GM19452 (cell line): ENCODE data around the gene YIF1A.
A peak's percentile ranks its signal among the peaks of the same experiment; 100 is the strongest.

ENCODE experiments used
- ATAC-seq: cut with Tn5 transposase; IDR thresholded peaks from one replicate; pipeline ENCODE4 v1.9.1; 2021; ENCODE audit not compliant: unreplicated experiment

YIF1A gene, protein sequence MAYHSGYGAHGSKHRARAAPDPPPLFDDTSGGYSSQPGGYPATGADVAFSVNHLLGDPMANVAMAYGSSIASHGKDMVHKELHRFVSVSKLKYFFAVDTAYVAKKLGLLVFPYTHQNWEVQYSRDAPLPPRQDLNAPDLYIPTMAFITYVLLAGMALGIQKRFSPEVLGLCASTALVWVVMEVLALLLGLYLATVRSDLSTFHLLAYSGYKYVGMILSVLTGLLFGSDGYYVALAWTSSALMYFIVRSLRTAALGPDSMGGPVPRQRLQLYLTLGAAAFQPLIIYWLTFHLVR

DNA sequence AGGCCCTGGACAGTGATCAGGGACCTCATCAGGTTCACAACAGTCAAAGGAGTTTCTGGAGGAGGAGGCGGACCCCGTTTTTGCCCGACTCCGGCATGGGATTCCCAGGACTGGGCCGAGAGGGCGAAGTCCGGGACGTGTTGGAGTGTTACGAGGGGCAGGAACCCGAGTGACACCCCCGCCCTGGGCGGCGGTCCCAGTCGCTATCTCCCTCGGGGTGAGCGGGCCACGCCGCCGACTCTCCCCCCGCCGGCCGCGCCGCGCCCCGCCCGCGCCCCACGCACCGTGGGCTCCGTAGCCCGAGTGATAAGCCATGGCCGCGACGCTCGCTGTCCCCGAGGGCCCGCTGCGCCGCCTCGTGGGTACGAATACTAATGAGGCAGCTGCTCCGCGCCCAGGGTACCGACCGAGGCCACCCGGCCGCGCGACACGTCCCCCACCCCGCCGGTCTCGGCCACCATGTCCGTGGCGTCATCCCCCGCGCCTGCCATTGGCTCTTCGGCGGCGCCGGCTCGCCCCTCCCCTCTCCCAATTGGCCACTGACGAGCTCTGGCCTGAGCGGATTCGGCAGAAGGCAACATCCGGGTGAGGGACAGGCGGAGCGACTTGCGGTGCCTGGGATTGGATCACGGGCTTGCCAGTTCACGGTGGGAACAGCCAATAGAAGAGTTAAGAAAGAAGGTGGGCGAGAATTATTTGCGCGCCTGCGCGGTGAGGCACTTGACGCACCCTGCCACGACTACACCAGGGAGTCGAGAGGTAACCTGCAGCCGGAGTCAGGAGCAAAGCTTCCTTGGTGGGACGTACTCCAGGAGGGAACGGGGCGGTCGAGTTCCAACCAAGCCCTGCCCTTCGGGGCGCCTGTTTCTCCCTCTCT is at the start of gene YIF1A:
Gene YIF1A, minus strand, starts transcription at position 473 of the 877 bp plus-strand sequence. Its CDS starts 158 bp downstream, at position 315.
- ATAC-seq = peak; percentile 85

DNA sequence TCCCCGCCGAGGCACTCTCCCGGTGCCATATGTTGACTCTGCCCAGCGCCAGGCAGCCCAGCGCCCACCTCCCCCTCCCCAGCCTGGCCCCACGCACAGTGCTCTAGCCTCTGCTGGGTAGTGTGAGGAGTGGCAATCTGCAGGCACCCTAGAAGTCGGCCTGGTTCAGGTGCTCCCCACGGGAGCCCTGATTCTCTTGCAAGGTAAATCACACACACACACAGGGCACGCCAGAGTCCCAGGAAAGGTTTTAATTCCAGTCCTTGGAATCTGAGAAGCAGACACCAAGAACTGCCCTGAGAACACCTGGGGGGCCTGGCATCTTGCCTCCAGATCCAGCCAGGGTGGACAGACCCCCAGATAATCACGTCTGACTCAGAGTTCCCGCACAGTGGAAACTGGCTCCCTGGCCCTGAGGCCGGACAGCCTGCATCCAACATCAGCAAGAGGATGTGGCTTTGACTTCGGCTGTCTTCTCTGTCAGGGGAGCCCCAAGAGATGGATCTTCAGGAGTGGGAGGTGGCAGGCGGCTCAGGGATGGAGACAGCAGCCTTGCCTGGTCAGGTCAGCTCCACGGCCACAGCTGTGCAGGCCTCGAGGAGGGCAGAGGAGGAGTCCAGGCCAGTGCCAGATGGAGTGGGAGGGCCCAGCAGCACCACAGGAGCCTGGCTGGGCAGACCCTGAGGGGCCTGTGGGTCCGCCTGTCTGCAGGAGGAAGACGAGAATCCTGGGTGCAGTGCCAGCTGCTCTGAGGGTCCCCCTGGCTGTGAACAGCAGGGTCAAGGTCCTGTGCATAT is 48.4 kb upstream of the YIF1A start:
- ATAC-seq = no peak

DNA sequence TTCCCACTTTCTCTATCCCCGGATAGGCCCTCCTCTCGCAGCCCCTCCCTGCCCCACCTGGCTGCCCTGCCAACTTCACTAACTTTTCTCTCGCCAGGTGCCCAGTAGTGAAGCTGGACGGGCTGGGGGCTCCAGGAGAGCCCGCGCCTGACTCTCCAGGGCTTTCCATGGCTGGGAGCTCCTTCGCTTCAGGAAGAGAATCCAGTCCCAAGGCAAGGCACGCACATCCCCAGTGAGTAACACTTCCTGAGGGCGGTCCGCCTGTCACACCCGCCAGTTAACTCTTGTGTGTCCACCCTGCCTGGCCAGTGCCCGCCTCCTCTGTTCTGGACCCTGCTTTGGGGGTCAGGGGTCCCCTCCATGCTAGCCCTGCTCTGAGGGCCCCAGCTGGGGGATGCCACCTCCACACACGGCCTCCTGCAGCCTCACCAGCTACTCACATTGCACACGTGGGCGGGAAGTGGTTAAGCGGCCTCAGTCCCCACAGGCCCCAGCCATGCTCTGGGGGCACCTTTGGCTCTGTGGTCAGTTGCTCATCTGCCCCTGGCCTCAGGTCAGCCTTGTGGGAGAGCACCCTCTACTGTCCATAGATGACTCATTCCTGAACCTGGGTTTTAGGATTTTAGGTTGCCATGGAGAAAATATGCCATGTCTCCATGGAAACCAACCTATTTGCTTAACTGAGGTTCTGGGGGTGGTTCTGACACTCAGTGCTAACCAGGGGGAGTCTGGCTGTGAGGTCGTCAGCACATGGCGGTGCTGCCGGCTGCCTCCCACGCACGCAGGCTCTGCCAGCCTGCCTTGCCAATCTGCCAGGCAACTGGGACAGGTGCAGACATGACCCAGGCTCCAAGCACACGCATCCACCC is 47.5 kb upstream of the YIF1A start, which contains the start of gene RIN1:
Gene RIN1, minus strand, starts transcription at position 201 of the 869 bp plus-strand sequence. Its CDS starts 32 bp downstream, at position 169.
- peak; percentile 69 for ATAC-seq

DNA sequence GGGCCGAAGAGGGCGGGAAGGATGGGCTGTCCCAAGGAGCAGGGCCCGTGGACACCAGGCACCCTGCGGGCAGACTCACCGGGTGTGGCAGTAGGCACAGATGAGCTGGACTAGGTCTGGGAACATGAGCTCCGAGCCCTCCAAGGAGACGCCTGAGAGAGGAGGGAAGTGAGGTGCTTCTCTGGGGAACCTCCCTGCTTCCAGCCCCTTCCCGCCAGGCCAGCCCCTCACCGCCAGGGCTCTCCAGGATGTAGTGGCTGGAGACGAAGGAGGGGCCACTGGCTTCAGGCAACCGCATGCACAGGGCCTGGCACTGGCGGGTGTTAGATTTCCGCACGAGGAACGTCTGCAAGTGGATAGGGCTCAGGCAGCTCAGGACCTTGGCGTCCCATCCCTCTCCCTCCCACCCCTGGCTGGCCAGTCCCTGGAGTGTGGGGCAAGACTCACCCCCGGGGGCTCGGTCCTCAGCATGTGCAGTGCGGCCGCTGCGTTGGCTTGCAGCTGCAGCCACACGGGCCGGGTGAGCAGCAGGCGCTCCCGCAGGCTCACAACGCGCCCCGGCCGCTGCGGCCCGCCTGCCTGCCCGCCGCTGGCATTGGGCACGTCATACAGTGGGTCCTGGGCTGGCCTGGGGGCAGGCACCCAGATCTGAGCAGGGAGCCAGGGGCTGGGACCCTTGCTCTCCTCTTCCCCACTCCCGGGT is 46.7 kb upstream of the YIF1A start:
- ATAC-seq = no peak

DNA sequence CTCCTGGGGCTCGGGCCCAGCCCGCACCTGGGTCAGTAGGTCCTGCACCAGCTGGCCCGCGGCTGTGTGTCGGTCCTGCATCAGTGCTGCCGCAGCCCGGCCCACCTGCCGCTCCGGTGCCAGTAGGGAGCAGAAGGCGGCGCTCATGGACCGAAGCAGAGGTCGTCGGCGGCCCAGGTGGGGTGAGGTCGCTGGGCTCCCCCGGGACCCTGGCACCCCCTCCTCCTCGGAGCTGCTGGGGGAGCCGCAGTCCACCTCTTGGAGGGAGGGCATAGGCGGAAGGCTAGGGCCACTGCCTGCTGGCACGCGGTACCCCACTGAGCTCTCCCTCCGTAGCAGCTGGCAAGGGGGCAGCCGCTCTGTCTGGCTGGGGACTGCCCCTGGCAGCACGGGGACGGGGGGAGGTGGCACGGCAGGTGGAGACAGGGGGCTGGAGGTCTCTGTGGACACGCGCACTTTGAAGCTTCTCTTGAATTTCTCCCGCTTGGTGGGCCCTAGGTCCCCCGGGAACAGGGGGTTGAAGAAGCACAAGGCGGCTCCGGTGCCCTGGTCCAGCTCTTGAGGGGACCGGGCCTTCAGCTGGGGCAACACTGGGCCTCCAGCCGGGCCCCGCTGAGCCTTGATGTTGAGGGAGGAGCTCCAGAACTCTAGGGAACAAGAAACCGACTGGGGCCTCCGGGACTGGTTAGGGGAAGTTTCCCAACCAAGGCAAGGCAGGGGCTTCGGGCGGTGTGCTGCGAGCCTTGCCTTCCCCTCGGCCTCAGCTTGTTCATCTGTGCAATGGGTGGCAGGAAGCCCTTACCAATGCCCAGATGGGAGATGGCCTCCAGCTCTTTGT is 45.9 kb upstream of the YIF1A start:
- no peak for ATAC-seq

DNA sequence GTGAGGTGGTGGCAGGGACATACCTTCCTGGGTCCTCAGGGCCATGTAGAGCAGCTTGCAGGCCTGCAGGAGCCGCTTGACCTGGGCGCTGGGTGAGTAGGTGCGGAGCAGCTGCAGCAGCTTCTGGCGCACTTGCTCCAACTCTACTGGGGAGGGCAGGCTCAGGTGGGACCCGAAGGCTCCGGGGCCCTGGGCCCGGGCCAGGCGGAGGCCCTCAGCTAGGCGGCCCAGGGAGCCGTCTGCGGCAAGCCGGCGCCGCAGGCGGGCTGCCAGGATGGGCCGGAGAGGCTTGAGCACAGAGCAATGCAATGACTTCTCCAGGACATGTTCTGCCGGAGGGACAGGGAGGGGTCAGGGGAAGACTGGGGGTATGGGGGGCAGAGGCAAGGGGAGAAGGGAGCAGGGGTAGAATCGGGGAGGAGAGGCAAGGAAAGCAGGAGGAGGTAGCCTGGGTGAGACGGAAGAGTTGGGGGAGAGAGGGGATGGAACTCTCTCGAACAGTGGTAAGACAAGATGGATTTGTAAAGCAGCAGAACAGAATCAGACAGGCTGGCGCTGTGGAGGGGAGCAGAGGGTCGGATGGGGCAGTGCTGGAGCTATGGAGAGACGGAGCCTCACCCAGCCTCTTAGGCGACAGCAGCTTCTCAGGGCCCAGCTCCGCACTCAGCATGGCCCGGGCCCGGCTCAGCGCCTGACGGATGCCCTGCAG is 45.1 kb upstream of the YIF1A start:
- ATAC-seq = no peak

DNA sequence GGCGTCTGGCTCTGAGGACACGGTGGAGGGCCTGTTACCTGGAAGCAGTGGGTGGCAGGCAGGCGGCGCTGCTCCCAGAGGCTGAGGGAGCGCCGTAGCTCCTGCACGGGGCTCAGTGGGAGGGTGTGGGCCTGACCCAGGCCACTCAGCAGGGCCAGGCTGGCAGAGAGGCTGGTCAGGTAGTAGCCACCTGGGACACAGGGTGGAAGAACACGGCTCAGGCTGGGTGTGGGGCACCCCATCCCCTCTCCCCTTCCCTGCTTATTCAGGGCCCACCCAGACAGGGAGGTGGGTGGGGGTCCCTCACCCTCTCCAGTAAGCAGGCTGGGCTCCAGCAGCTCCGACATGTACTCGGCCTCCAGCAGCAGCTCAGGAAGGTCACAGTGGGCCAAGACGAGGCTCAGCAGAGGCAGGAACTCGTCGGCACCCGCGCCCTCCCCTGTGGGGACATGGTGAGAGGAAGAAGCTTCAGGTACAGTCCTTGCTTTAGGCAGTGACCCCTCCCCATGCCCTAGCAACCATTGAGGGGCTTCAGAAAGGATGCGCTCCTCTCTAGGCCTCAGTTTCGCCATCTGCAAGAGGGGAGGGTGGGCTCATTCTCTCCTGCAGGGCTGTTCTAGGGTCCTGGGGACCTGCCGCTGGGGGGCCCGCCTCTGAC is 44.4 kb upstream of the YIF1A start:
- no peak for ATAC-seq

DNA sequence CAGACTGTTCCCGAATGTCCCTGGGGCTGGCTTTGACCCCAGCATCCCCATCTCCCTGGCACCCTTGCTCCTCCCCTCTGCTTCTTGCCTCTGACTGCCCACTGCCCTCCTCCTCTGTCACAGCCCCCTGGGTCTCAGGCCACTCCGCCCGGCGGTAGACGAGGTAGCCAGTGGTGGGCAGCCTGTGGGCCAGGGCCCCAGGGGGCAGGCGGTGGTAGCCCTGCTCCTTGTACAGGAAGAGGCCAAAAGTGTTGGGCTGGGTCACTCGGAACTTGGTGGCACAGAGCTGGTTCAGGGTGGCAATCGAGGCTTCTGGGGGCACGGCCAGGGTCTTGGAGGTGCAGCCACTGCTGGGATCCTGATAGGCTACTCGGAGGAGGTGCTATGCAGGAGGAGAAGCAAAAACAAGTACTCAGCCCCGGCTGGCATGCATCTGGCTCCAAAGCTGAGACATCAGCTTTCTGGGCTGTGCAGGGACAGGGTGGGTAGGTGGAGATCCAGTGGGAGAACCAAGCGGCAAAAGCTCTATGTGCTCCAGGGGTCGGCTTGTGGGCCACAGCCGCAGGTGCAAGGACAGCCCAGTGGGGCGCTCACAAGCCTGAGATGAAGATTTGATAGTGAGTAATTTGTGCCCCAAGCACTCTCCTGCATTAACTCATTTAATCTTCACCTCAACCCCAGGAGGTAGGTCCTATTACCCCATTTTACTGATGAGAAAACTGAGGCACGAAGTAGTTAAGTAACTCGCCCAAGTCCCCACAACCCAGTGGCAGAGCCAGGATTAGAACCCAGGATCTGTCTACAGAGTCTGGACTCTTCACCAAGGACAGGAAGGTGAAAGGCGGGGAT is 43.7 kb upstream of the YIF1A start:
- no peak for ATAC-seq

DNA sequence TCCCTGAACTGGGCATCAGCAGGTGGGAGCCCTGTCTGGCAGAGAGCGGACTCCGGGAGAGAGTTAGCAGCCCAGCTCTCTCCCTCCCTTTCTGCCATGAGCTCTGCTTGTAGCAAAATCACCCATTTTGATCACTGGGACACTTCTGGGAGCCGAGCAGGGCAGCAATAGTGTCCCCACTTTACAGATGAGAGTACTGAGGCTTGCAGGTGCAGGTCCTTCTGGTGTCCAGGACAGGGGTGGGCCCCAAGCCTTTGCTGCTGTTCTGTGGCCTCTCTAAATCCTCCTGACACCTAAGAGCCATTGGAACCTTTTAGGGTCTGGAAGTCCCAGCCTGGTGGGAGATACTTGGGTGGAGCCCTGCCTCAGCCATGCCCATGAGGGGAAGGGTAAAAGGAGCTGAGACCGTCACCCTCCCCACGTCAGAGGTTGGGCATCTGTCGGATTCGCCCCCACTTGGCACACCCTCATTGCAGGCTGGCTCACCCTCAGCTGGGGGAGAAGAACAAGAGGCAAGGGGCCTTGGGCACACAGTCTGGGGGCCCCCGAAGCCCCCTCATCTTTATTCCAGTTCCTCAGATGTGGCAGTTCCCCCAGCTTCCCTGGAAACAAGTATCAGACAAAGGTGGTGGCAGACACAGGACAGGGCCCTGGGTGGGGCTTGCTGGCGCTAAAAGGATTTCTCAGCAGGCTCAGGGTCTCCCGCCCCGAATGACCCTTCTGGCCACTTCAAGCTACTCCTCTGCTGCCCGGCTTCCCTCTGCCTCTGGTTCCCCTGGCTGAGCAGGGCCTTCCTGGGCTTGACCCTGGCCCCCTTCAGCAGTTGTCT is 42.8 kb upstream of the YIF1A start:
- no peak for ATAC-seq

DNA sequence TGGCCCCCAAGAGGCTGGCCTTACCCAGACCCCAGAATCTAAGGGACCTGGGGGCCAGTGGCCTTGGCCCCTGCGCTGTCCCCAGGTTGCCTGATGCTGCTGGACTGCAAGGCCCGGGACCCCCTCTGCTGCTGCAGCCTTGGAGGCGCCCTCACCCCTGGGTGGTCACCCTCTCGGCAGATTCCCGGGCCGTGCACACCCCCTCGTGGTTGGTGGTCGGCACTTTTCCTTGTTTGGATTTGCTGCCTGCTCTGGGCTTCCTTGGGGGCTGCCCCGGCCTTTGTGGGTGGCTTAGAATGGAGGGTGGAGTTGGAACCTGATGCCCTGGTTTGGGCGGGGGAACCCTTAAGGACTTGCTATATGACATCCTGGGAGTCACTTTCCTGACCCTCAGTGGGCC is 42.0 kb upstream of the YIF1A start:
- ATAC-seq = no peak

DNA sequence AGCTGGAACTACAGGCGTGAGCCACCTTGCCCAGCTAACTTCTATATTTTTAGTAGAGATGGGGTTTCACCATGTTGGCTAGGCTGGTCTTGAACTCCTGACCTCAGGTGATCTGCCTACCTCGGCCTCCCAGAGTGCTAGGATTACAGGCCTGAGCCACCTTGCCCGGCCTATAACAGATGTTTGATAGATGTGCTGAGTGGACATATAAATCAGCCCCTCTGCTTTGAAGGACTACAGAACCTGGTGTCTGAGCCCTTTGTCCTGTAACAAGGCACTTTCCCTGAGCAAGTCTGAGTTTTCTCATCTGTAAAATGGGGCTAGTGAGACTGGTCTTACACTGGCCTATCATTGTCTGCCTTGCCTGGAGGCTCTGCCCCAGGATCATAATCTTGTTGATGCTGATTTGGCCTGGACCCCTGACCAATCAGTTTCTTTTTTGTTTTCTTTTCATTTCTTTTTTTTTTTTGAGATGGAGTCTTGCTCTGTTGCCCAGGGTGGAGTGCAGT is 40.3 kb upstream of the YIF1A start:
- ATAC-seq = no peak

DNA sequence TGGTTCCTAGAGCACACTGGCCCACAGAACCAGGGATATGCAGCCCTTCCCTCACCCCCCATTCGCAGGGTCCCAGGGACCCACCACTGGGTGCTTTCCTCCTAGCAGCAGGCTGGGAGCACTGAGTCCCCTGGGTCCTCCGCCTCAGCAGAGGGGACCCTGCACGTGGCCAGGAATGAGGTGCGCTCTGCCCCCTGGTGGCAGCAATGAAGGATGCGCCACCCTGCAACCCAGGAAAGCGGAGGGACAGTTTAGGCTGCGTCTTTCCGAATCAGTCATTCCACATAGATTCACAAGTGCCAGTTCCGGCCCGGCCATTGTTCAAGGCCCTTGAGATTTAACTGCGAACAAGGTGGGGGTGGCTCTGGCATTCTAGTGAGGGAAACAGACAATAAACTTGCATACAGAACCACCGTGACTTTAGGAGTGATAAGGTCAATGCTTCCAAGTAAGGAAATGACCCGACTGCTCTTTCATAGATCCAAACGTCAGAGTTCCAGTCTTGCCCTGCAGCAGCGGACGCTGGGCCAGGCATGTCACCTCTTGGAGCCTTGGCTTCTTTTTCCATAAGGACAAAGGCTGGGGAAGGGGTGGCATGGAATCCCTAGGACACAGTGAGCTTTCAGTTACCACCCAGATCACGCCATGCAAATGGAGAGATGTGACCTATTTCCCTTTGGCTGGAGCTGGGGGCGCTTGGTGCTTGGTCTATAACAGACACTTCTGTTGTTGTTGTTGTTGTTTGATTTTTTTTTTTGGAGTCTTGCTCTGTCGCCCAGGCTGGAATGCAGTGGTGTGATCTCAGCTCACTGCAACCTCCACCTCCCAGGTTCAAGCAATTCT is 39.6 kb upstream of the YIF1A start:
- no peak for ATAC-seq

DNA sequence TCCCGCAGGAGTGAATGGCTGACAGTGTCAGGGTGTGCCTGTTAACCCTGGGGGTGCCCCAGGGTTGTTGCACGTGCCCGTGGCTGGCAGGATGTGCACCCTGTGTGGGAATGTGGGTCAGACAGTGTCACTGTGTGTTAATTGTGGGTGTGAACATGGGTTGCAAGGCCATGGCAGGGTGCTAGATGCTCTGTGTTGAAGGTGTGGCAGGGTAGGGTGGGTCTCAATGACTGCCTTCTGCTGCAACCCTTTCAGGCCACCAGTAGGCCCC is 39.0 kb upstream of the YIF1A start:
- no peak for ATAC-seq

DNA sequence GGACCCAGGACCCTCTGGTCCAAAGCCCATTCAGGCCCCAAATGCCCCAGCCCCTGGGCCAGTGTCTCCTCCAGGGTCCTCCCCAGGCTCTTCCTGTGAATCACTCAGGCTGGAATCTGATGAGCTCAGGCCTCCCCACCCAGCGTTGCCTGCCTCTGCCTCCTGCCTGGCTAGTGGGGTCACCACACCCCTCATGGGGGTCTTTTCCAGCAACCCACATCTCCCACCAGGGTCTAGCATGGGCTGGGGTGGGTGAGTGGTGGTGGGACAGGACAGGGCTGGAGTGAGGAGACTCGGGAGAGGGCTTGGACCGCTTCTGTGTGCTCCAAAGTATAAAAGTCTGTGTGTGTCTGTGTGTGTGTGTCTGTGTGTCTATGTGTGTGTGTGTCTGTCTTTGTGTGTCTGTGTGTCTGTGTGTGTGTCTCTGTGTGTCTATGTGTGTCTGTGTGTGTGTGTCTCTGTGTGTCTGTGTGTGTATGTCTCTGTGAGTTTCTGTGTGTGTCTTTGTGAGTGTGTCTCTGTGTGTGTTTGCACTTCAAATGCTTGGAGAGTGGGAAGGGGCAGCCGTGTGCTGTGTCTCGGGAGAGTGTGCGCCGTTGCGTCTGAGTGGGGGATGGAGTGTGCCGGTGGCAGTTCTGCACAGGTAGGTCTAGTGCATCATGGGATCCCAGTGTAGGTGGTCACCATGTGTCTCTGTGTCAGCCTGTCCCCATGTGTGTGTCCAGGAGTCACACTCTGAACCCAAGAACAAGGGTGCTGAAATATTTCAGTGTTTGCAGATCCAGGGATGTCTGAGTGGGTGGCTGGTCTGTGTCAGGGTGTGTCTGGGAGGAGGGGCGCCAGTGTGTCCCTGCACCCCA is 38.5 kb upstream of the YIF1A start:
- ATAC-seq = no peak
